Omental fat pad (tissue), 4 donors: Measurements from ENCODE around the gene MEF2D. TPM values are rescaled to one million over a fixed set of nuclear protein-coding genes. Genes with fewer than 3 reads are reported as not detected.

Experiments used
- ATAC-seq: fragments of 150-250 bp; one replicate; pipeline ENCODE4 v1.9.1; 2016; ENCODE audit warnings: mild to moderate bottlenecking, moderate library complexity; ENCODE audit not compliant: low FRiP score
- DNase-seq: peaks from one replicate; pipeline ENCODE4 v3.0.0-alpha.2; 2019; ENCODE audit warnings: low spot score
- CTCF ChIP-seq, 3 donors: fragments of 450-650 bp; IDR thresholded peaks; one replicate each; pipeline ENCODE4 v1.5.1; 2016 to 2017; ENCODE audit warnings: antibody characterized with exemption in 3 of 3, mild to moderate bottlenecking in 3 of 3, moderate library complexity in 2 of 3
- total RNA-seq, 4 donors: library from RNA; depleted of rRNA; stranded (reverse); fragments of >200 nt; gene quantifications; one replicate each; pipeline ENCODE4 v1.1.0, GENCODE V29; 2016

MEF2D gene
- total RNA-seq, 4 donors from 2014 or later, result 22.8 to 33.8 (median 28.1) TPM

- ATAC-seq (no peak), DNase-seq (no peak)
- TF ChIP-seq CTCF (IDR thresholded peaks at IDR 0.05), result no peak
Measured at GRCh38 chr1:156477526-156478249, 22.9 kb downstream of the MEF2D start.

- ATAC-seq (no peak), DNase-seq (no peak)
- no peak for TF ChIP-seq CTCF (IDR thresholded peaks at IDR 0.05)
Measured at GRCh38 chr1:156476501-156477298, 23.9 kb downstream of the MEF2D start.

GRCh38 chr1:156475568-156476500, 24.7 kb downstream of the MEF2D start:
- TF ChIP-seq CTCF (IDR thresholded peaks at IDR 0.05), result no peak
- ATAC-seq (peak; percentile 70), DNase-seq (no peak)

GRCh38 chr1:156474966-156475365, 25.6 kb downstream of the MEF2D start:
- no peak for TF ChIP-seq CTCF (IDR thresholded peaks at IDR 0.05)
- no peak for ATAC-seq
- DNase-seq, result no peak

- TF ChIP-seq CTCF (IDR thresholded peaks at IDR 0.05), result no peak
- no peak for ATAC-seq
- no peak for DNase-seq
Measured at GRCh38 chr1:156471496-156472490, 28.8 kb downstream of the MEF2D start.

- DNase-seq, result no peak
- no peak for ATAC-seq
- no peak for TF ChIP-seq CTCF (IDR thresholded peaks at IDR 0.05)
Measured at GRCh38 chr1:156470473-156470872, 30.1 kb downstream of the MEF2D start.
